Hematopoietic multipotent progenitor cell treated with erythropoietin and hydrocortisone succinate and interleukin-3 and kit ligand, for 15 days (in vitro differentiated cells): ENCODE data around the gene DES.

Experiments
- DNase-seq: peaks from one replicate; pipeline ENCODE4 v3.0.0-alpha.2; 2015; ENCODE audit warnings: low spot score

Gene DES

DNA sequence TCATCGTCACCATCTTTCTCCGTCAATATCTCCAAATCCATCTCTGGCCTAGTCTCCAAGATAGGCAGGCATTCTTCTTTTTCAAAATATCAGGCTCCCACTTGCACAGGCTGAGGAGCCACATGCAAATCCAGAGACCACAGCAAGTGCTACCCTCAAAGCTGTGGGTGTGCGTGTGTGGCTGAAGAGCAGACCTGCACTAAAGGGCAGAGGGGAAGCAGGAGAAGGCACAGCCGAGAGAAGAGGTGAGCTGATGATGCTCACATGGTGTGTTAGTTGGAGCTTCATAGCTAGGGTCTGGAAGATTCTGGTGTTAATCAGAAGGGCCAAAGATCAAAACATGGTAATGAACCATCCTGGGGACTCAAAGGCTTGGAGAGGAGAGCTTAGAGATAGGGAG is 20.3 kb downstream of the DES start:
- DNase-seq, result no peak

GRCh38 chr2:219439506-219439905 is 21.3 kb downstream of the DES start:
- no peak for DNase-seq

- DNase-seq, result no peak
These were observed 22.4 kb downstream of the DES start for GRCh38 chr2:219440388-219441256.

DNA sequence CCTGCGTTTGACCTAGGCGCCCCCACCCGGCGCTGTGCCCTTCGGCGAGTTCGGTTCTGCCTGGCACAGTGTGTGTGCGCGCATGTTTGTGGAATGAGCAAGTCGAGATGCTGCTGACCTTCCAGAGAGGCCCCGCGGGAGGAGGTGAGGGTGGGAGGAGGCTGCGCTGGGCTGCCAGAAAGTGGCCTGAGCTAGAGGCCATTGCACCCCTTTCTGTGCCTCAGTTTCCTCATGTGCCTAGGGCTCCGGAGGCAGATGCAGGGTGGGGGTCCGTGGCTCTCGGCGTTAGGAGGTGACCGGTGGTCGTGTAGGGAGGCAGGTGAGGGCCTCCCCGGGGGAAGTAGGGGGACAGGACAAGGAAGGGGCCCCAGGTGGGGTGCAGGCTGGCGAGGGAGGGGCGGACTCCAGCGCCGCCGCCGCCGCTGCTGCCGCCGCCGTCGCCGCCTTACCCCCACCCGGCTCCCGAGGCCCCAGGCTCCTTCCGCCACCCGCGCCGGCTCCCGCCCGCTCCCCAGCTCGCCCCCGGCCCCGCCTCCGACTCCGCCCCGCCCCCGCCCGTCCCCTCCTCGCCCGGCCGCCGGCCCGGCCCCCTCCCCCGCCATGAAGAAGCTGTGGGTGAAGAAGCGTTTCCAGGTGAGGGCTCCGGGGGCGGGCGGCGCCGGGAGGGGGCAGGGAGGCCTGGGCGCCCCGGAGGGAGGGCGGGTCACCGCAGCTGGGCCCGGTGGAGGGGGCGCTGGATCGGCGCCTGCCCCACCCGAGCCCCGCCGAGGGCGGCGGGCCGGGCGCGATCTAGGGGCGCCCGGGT is 23.5 kb downstream of the DES start:
- no peak for DNase-seq

- DNase-seq, result no peak
These were observed 24.3 kb downstream of the DES start for GRCh38 chr2:219442256-219443015.

DNA sequence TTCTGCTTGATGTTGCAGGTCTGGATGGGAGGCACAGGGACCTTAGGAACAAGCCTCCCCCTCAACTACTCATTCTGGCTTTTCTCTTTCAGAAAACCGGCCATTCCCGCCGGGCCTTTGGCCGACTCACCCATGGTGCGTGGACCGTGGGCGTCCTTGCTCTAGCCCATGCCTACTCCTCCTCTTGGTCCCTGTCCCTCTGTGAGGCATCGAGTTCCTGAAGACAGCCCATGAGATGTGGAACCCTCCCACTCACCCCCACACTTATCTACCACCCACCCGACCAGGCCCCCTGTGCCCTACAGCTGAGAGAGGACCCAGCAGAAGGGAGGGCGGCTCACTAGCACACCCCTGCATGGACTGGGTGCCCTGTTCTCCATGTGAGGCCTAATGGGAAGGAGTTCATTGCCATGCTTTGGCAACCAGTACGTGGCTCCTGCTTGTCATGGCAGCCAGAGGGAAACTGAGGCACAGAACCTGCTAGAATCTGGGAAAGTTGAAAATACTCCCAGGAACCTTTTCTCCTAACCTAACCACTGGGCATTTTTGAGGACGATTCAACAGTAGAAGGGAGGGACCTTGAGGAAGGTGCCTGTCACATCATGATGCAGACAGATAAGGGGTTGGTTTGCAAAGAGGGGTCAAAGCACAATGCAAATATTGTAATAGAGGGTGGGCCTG is 25.0 kb downstream of the DES start:
- no peak for DNase-seq

DNA sequence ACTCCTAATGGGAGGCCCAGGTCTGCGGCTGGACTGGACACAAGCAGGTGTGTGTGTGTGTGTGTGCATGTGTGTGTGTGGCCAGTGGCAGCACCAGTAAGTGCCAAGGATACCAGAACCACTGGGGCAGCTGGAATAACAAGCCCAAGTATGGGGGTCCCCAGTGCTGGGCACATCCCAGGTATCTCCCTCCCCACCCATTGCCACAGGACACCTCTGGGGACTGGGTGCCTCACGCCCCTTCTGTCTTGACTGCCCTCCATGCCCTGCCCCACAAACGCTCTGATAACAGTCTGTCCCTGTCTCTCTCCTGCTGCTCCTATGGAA is 25.5 kb downstream of the DES start:
- DNase-seq, result no peak

DNA sequence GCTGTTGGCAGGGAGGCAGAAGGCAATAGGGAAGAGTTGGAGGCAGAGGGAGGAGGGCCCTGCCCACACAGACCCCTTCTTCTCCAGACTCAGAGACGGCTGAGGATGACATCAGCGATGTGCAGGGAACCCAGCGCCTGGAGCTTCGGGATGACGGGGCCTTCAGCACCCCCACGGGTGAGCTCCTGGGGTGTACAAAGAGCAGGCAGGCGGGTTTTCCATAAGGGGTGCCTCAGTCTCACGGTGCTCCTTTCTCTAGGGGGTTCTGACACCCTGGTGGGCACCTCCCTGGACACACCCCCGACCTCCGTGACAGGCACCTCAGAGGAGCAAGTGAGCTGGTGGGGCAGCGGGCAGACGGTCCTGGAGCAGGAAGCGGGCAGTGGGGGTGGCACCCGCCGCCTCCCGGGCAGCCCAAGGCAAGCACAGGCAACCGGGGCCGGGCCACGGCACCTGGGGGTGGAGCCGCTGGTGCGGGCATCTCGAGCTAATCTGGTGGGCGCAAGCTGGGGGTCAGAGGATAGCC is 26.5 kb downstream of the DES start:
- DNase-seq, result no peak

- DNase-seq, result no peak
These were observed 27.1 kb downstream of the DES start for GRCh38 chr2:219445220-219445640.

GRCh38 chr2:219446101-219446504 is 27.9 kb downstream of the DES start:
- no peak for DNase-seq

GRCh38 chr2:219446689-219447088 is 28.5 kb downstream of the DES start:
- DNase-seq, result no peak

GRCh38 chr2:219447242-219448098 is 29.3 kb downstream of the DES start:
- DNase-seq, result no peak

DNA sequence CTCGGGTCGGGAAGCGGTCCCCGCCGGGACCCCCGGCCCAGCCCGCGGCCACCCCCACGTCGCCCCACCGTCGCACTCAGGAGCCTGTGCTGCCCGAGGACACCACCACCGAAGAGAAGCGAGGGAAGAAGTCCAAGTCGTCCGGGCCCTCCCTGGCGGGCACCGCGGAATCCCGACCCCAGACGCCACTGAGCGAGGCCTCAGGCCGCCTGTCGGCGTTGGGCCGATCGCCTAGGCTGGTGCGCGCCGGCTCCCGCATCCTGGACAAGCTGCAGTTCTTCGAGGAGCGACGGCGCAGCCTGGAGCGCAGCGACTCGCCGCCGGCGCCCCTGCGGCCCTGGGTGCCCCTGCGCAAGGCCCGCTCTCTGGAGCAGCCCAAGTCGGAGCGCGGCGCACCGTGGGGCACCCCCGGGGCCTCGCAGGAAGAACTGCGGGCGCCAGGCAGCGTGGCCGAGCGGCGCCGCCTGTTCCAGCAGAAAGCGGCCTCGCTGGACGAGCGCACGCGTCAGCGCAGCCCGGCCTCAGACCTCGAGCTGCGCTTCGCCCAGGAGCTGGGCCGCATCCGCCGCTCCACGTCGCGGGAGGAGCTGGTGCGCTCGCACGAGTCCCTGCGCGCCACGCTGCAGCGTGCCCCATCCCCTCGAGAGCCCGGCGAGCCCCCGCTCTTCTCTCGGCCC is 30.1 kb downstream of the DES start:
- no peak for DNase-seq

GRCh38 chr2:219448776-219449341 is 30.7 kb downstream of the DES start:
- no peak for DNase-seq

DNA sequence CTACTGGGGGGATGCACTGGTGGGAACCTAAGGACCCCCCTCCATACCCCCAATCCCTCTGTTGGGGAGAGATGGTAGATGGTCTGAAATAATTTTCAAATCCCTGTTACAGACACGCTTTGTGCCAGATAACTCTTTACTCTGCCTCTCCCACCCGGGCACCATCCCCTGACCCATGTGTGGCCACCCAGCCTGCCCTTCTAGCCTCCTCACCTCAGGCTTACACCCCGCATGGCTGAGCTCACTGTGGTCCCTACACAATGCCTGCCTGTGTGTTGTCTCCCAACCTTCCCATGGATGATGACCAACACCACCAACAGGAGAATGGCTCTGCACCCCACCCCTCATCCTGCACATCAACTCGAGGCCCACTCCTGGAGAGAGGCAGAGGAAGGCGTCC is 31.4 kb downstream of the DES start:
- no peak for DNase-seq

DNA sequence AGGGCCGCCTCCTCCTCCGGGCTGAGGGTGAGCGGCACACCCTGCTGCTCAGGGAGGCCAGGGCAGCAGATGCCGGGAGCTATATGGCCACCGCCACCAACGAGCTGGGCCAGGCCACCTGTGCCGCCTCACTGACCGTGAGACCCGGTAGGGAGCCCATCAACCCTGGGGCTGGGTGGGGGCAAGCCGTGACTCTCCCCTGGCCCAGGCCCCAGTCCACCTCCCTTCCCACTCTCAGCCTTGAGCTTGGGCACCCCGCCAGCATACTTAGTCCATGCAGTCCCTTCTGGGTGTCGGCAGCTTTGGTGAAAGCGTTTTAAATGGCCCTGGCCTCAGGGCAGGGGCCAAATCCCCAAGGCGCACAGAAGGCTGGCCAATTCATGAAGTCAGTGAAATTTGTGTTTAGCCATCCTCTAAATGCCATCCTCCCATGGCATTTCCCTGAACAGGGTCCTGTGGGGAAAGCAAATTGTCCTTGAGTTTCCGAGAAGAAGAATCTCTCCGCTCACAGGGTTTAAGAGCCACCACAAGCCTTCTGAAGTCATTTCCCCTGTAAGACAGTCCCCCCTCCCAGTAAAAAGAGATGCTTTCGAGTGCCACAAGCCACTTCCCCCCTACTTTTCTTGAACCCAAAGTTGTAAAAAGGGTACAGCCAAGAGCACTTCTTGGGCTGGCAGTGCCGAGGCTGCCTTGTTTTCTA is 33.6 kb downstream of the DES start:
- DNase-seq, result no peak

DNA sequence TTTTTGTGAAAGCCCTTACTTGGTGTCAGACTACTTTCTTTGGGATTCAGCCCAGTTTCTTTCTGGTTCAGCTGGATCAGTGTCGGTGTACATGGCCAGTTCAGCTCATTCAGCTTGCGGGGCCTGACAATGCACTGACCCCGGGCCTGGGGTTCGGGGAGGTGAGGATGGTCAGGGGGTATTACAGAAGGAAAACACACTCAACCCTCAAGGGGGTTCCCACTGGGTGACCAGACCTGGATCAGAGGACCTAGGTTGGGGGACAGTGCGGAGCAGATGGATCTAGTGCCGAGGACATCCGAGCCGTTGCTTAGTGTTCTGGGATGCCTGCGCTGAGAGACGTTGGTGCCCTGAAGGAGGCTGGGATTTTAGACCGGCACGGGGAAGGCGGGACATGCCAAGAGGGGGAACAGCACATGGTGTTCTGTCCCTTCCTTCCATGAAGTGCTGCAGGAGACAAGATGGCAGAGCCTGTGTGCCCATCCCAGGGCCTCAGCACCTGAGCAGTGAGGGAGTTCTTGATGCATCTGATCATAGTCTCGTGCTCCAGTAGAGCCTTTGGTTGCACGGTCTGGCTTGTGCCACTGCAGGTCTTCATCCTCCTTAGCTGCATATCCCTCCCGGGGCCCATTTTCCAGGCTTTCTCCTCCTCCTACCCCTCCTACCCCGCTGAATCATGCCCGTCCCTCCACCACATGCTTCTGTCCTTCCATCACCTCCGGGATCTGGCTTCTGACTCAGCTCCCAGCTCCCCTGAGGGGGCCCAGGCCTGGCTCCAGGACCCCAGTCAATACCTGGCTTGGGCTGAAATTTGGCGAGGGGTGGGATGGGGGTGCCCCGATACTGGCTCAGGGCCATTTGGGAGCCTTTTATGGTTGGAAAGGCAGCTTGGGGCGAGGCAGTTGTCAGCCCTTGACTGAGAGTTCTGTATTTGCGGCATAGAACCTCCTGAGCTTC is 34.5 kb downstream of the DES start:
- no peak for DNase-seq
